HepG2 (cell line): ENCODE results near the gene ZDHHC8. TPM values are rescaled to one million over a fixed set of nuclear protein-coding genes. Genes with fewer than 3 reads are reported as not detected.

Source experiments
- BRF2 ChIP-seq: sonication (generic); formaldehyde crosslinking; IDR thresholded peaks from 2 replicates; pipeline ENCODE4 v1.8.1; 2022; ENCODE audit warnings: mild to moderate bottlenecking, missing genetic modification reagents
- CENPBD1 ChIP-seq: sonication (generic); formaldehyde crosslinking; IDR thresholded peaks from 2 replicates; pipeline ENCODE4 v1.8.0; 2022; ENCODE audit warnings: missing genetic modification reagents, low read depth, mild to moderate bottlenecking, borderline replicate concordance
- CSRNP1 ChIP-seq: sonication (generic); formaldehyde crosslinking; IDR thresholded peaks from 2 replicates; pipeline ENCODE4 v1.8.1; 2023; ENCODE audit warnings: mild to moderate bottlenecking, missing genetic modification reagents
- DNMT1 ChIP-seq: sonication (generic); formaldehyde crosslinking; IDR thresholded peaks from 2 replicates; pipeline ENCODE4 v1.5.1; 2020; ENCODE audit warnings: mild to moderate bottlenecking, missing genetic modification reagents
- FOXO1 ChIP-seq: sonication (generic); formaldehyde crosslinking; IDR thresholded peaks from 2 replicates; pipeline ENCODE4 v1.4.0; 2020; ENCODE audit warnings: missing genetic modification reagents
- GFI1 ChIP-seq: sonication (generic); formaldehyde crosslinking; IDR thresholded peaks from 2 replicates; pipeline ENCODE4 v1.5.0; 2020; ENCODE audit warnings: missing genetic modification reagents, mild to moderate bottlenecking, borderline replicate concordance
- HMG20B ChIP-seq: conservative IDR thresholded peaks from 2 replicates; pipeline ENCODE4 v1.6.1; 2016; ENCODE audit warnings: missing genetic modification reagents, missing compliant biosample characterization
- NR2F1 ChIP-seq, 2 experiments: fragments of 450-650 bp in 1 of 2; formaldehyde crosslinking in 1 of 2; IDR thresholded peaks; 2 replicates each; pipeline versions ENCODE4 v1.5.0 to v1.6.1; 2016 to 2020; ENCODE audit warnings: mild to moderate bottlenecking in 1 of 2, missing compliant biosample characterization in 1 of 2, missing genetic modification reagents in 1 of 2, moderate library complexity in 1 of 2
- PHF21A ChIP-seq: sonication (generic); formaldehyde crosslinking; IDR thresholded peaks from 2 replicates; pipeline ENCODE4 v1.5.0; 2020; ENCODE audit warnings: mild to moderate bottlenecking, missing genetic modification reagents
- U2AF1 ChIP-seq: fragments of 200-400 bp; formaldehyde crosslinking; optimal IDR thresholded peaks from 2 replicates; pipeline ENCODE3; 2017; ENCODE audit warnings: mild to moderate bottlenecking, low read depth, low read length
- ZNF280B ChIP-seq: sonication (generic); formaldehyde crosslinking; IDR thresholded peaks from 2 replicates; pipeline ENCODE4 v1.5.0; 2020; ENCODE audit warnings: missing genetic modification reagents, mild to moderate bottlenecking, borderline replicate concordance
- ZNF30 ChIP-seq: sonication (generic); formaldehyde crosslinking; IDR thresholded peaks from 2 replicates; pipeline ENCODE4 v1.5.0; 2020; ENCODE audit warnings: mild to moderate bottlenecking, missing genetic modification reagents
- ZNF326 ChIP-seq: sonication (generic); formaldehyde crosslinking; IDR thresholded peaks from 2 replicates; pipeline ENCODE4 v1.4.0; 2020; ENCODE audit warnings: missing genetic modification reagents, borderline replicate concordance
- ZNF619 ChIP-seq: sonication (generic); formaldehyde crosslinking; IDR thresholded peaks from 2 replicates; pipeline ENCODE4 v1.4.0; 2020; ENCODE audit warnings: mild to moderate bottlenecking, missing genetic modification reagents
- ZNF646 ChIP-seq: sonication (generic); formaldehyde crosslinking; IDR thresholded peaks from 2 replicates; pipeline ENCODE4 v1.9.0; 2021; ENCODE audit warnings: mild to moderate bottlenecking, missing genetic modification reagents
- ZNF747 ChIP-seq: sonication (generic); formaldehyde crosslinking; IDR thresholded peaks from 2 replicates; pipeline ENCODE4 v1.8.1; 2023; ENCODE audit warnings: missing genetic modification reagents, mild to moderate bottlenecking, borderline replicate concordance
- ZSCAN25 ChIP-seq: sonication (generic); formaldehyde crosslinking; IDR thresholded peaks from 2 replicates; pipeline ENCODE4 v1.8.0; 2022; ENCODE audit warnings: mild to moderate bottlenecking, missing genetic modification reagents
- ZSCAN9 ChIP-seq: IDR thresholded peaks from 2 replicates; pipeline ENCODE4 v1.6.1; 2016; ENCODE audit warnings: borderline replicate concordance
- polyA plus RNA-seq, 8 experiments: library from polyadenylated mRNA; depleted of rRNA in 3 of 8; stranded (reverse) in 7 of 8; unstranded in 1 of 8; fragments of >200 nt; fragmentation: Illumina TruSeq in 4 of 8; extraction: Trizol in 4 of 8; gene quantifications; 2 replicates each; pipeline versions ENCODE4 v1.2.1 to v1.2.3, GENCODE V29; 2011 to 2016; ENCODE audit warnings: low read depth in 4 of 8, missing spikeins in 1 of 8, mixed read lengths in 1 of 8; ENCODE audit not compliant: insufficient read depth in 1 of 8
- total RNA-seq, 5 experiments: library from RNA; depleted of rRNA; stranded (reverse); fragments of >200 nt; fragmentation: Illumina TruSeq; extraction: Trizol; gene quantifications; 2 replicates each; pipeline ENCODE4 v1.2.3, GENCODE V29; 2016; ENCODE audit warnings: low read depth in 1 of 5

ZDHHC8 gene
- total and polyA plus RNA-seq, 2 of the 13 experiments (the other 11 are each of a cell fraction or from before 2014, with no cell fraction given) = 7.5 to 21.3 TPM

GRCh38 chr22:20116951-20117632 lies 14.5 kb upstream of the ZDHHC8 start, which contains the start of gene TRMT2A (continued):
- TF ChIP-seq ZNF747 = peak; percentile 62; the same call in 1 of the 2 replicates
- TF ChIP-seq U2AF1 = no peak
- TF ChIP-seq GFI1 (CRISPR knock-in tag) = peak; percentile 57; the same call in 1 of the 2 replicates
- TF ChIP-seq PHF21A (CRISPR knock-in tag) = peak; percentile 89
- TF ChIP-seq BRF2 (CRISPR knock-in tag) = peak; percentile 97
- peak; percentile 97 for TF ChIP-seq DNMT1 (CRISPR knock-in tag)
- peak; percentile 66; the same call in 1 of the 2 replicates for TF ChIP-seq FOXO1
- no peak for TF ChIP-seq CENPBD1 (CRISPR knock-in tag)
- TF ChIP-seq ZNF619 (CRISPR knock-in tag) = peak; percentile 82
- TF ChIP-seq ZNF280B = no peak
- TF ChIP-seq ZNF326 = no peak
- no peak for TF ChIP-seq ZNF30 (CRISPR knock-in tag)
- no peak for TF ChIP-seq ZNF646
- no peak for TF ChIP-seq HMG20B
- TF ChIP-seq ZSCAN9 (CRISPR knock-in tag) = peak; percentile 35; the same call in 1 of the 2 replicates
- TF ChIP-seq CSRNP1 = peak; percentile 87; the same call in 1 of the 2 replicates
- TF ChIP-seq NR2F1 (CRISPR knock-in tag; IDR thresholded peaks at IDR 0.05) = peak; percentile 94 to 99
- no peak for TF ChIP-seq ZSCAN25 (CRISPR knock-in tag)
